C4-2B (cell line): ENCODE results near the gene GRK7.

Source experiments
- ZFX ChIP-seq: fragments of 450-650 bp; IDR thresholded peaks from 2 replicates; pipeline ENCODE4 v1.6.1; 2017
- TF ChIP-seq, protein P1 (sequence below): fragments of 450-650 bp; conservative IDR thresholded peaks from 2 replicates; pipeline ENCODE4 v1.5.1; 2017; ENCODE audit warnings: mild to moderate bottlenecking

- TF ChIP-seq, protein P1, sequence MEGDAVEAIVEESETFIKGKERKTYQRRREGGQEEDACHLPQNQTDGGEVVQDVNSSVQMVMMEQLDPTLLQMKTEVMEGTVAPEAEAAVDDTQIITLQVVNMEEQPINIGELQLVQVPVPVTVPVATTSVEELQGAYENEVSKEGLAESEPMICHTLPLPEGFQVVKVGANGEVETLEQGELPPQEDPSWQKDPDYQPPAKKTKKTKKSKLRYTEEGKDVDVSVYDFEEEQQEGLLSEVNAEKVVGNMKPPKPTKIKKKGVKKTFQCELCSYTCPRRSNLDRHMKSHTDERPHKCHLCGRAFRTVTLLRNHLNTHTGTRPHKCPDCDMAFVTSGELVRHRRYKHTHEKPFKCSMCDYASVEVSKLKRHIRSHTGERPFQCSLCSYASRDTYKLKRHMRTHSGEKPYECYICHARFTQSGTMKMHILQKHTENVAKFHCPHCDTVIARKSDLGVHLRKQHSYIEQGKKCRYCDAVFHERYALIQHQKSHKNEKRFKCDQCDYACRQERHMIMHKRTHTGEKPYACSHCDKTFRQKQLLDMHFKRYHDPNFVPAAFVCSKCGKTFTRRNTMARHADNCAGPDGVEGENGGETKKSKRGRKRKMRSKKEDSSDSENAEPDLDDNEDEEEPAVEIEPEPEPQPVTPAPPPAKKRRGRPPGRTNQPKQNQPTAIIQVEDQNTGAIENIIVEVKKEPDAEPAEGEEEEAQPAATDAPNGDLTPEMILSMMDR: no peak
- no peak for TF ChIP-seq ZFX
These were observed 48.1 kb downstream of the GRK7 start for GRCh38 chr3:141811348-141811747.
